ENCODE measurements around the gene TMEM14C.
"Not testable (repeated sequence)": the region's sequence is repeated elsewhere in the genome, so short reads cannot be mapped to it uniquely, and the experiment has no call there.

Gene TMEM14C

DNA sequence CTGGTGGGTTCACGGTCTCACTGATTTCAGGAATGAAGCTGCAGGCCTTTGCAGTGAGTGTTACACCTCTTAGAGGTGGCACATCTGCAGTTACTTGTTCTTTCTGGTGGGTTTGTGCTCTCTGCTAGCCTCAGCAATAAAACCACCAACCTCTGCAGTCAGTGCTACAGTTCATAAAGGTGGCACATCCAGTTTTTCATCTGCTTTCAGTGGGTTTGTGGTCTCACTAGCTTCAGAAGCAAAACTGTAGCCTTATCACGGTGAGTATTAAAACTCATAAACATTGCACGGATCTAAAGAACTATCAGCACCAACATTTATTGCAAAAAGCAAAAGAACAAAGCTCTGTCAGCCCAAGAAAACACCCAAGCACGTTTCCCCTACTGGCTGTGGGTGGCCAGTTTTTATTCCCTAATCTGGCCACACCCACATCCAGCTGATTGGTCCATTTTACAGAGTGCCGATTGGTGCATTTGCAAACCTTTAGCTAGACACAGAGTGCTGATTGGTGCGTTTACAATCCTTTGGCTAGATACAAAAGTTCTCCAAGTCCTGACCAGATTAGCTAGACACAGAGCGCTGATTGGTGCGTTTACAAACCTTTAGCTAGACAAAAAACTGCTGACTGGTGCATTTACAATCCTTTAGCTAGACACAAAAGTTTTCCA lies 3.4 kb upstream of the TMEM14C start:
- Mint-ChIP-seq H3K4me3 (no peak overlapping the region), H3K9me3 (peaks cover 15% of the 10 kb centered on the region), H3K36me3 (ENCODE audit: low read depth) (peaks cover 4% of the 10 kb centered on the region), H3K4me1 (peaks cover 30% of the 10 kb centered on the region), H3K27ac (peak overlapping the region; percentile 25), H3K27me3 (ENCODE audit: low read depth, poor library complexity) (no peaks in the 10 kb centered on the region)
- no peak for DNase-seq
- TF ChIP-seq, protein P1, sequence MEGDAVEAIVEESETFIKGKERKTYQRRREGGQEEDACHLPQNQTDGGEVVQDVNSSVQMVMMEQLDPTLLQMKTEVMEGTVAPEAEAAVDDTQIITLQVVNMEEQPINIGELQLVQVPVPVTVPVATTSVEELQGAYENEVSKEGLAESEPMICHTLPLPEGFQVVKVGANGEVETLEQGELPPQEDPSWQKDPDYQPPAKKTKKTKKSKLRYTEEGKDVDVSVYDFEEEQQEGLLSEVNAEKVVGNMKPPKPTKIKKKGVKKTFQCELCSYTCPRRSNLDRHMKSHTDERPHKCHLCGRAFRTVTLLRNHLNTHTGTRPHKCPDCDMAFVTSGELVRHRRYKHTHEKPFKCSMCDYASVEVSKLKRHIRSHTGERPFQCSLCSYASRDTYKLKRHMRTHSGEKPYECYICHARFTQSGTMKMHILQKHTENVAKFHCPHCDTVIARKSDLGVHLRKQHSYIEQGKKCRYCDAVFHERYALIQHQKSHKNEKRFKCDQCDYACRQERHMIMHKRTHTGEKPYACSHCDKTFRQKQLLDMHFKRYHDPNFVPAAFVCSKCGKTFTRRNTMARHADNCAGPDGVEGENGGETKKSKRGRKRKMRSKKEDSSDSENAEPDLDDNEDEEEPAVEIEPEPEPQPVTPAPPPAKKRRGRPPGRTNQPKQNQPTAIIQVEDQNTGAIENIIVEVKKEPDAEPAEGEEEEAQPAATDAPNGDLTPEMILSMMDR (IDR thresholded peaks at IDR 0.05) = no peak

- H3K27me3 Mint-ChIP-seq (ENCODE audit: low read depth, poor library complexity) = no peaks in the 10 kb centered on the region
- TF ChIP-seq, protein P1 (IDR thresholded peaks at IDR 0.05) = no peak
- no peak overlapping the region for H3K27ac Mint-ChIP-seq
- no peak for DNase-seq
- peaks cover 15% of the 10 kb centered on the region for H3K9me3 Mint-ChIP-seq
- H3K4me1 Mint-ChIP-seq = peaks cover 35% of the 10 kb centered on the region
- H3K36me3 Mint-ChIP-seq (ENCODE audit: low read depth) = peaks cover 4% of the 10 kb centered on the region
- H3K4me3 Mint-ChIP-seq = no peak overlapping the region
Measured at GRCh38 chr6:10719964-10720264, 3.0 kb upstream of the TMEM14C start.

DNA sequence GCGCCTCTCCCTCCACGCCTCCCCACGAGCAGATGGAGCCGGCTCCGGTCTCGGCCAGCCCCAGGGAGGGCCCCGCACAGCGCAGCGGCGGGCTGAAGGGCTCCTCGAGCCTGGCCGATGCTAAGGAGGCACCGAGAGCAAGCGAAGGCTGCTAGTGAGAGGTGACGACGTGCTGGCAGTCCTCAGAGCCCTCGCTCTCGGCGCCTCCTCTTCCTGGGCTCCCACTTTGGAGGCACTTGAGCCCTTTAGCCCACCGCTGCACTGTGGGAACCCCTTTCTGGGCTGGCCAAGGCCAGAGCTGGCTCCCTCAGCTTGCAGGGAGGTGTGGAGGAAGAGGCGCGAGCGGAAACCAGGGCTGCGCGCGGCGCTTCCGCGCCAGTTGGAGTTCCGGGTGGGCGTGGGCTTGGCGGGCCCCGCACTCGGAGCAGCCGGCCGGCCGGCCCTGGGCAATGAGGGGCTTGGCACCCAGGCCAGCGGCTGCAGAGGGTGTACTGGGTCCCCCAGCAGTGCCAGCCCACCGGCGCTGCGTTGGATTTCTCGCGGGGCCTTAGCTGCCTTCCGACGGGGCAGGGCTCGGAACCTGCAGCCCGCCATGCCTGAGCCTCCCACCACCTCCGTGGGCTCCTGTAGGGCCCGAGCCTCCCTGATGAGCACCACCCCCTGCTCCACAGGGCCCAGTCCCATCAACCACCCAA lies 2.5 kb upstream of the TMEM14C start:
- DNase-seq = no peak
- no peaks in the 10 kb centered on the region for H3K27me3 Mint-ChIP-seq (ENCODE audit: low read depth, poor library complexity)
- peaks cover 7% of the 10 kb centered on the region for H3K36me3 Mint-ChIP-seq (ENCODE audit: low read depth)
- H3K9me3 Mint-ChIP-seq = peaks cover 15% of the 10 kb centered on the region
- TF ChIP-seq, protein P1 (IDR thresholded peaks at IDR 0.05) = no peak
- no peak overlapping the region for H3K27ac Mint-ChIP-seq
- no peak overlapping the region for H3K4me3 Mint-ChIP-seq
- H3K4me1 Mint-ChIP-seq = peaks cover 40% of the 10 kb centered on the region

DNA sequence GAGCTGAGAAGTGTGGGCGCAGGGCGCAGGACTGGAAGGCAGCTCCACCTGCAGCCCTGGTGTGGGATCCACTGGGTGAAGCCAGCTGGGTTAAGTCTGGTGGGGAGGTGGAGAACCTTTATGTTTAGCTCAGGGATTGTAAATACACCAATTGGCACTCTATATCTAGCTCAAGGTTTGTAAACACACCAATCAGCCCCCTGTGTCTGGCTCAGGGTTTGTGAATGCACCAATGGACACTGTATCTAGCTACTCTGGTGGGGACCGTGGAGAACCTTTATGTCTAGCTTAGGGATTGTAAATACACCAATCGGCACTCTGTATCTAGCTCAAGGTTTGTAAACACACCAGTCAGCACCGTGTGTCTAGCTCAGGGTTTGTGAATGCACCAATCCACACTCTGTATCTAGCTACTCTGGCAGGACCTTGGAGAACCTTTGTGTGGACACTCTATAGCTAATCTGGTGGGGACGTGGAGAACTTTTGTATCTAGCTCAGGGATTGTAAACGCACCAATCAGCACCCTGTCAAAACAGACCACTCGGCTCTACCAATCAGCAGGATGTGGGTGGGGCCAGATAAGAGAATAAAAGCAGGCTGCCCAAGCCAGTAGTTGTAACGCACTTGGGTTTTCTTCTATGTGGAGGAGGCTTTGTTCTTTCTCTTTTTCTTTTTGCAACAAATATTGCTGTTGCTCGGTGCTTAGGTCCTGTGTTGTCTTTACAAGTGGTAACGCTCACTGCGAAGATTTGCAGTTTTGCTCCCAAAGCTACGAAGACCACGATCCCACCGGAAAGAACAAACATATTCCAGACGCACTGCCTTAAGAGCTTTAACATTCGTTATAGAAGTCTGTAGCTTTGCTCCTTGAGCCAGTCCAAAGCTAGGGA lies 1.7 kb upstream of the TMEM14C start:
- H3K27me3 Mint-ChIP-seq (ENCODE audit: low read depth, poor library complexity); DNase-seq: not testable (repeated sequence)
- Mint-ChIP-seq H3K9me3 (peaks cover 15% of the 10 kb centered on the region), H3K27ac (peak overlapping the region; percentile 18), H3K4me1 (peaks cover 45% of the 10 kb centered on the region), H3K4me3 (peak overlapping the region; percentile 97), H3K36me3 (ENCODE audit: low read depth) (peaks cover 15% of the 10 kb centered on the region)

GRCh38 chr6:10721850-10722569 lies 860 bp upstream of the TMEM14C start:
- H3K4me1 Mint-ChIP-seq = peaks cover 46% of the 10 kb centered on the region
- peaks cover 15% of the 10 kb centered on the region for H3K9me3 Mint-ChIP-seq
- H3K27me3 Mint-ChIP-seq (ENCODE audit: low read depth, poor library complexity) = no peaks in the 10 kb centered on the region
- H3K36me3 Mint-ChIP-seq (ENCODE audit: low read depth) = peaks cover 22% of the 10 kb centered on the region
- no peak for DNase-seq
- H3K27ac Mint-ChIP-seq = peak overlapping the region; percentile 99
- TF ChIP-seq, protein P1 (IDR thresholded peaks at IDR 0.05) = no peak
- H3K4me3 Mint-ChIP-seq = peak overlapping the region; percentile 97

GRCh38 chr6:10722570-10722819 lies 375 bp upstream of the TMEM14C start:
- Mint-ChIP-seq H3K36me3 (ENCODE audit: low read depth) (peaks cover 27% of the 10 kb centered on the region), H3K4me1 (peaks cover 50% of the 10 kb centered on the region), H3K9me3 (peaks cover 15% of the 10 kb centered on the region), H3K4me3 (peak overlapping the region; percentile 97), H3K27ac (peak overlapping the region; percentile 99), H3K27me3 (ENCODE audit: low read depth, poor library complexity) (peaks cover 3% of the 10 kb centered on the region)
- no peak for DNase-seq
- TF ChIP-seq, protein P1 (IDR thresholded peaks at IDR 0.05) = no peak

All from nephron progenitor cell (in vitro differentiated cells).